ENCODE measurements around the gene NEAT1. TPM values are rescaled to one million over a fixed set of nuclear protein-coding genes. Genes with fewer than 3 reads are reported as not detected.

The NEAT1 gene
- total and polyA plus RNA-seq, 2 of the 8 experiments (the other 6 are each of a cell fraction or from before 2014, with no cell fraction given): 2.4 to 10.7 TPM

DNA sequence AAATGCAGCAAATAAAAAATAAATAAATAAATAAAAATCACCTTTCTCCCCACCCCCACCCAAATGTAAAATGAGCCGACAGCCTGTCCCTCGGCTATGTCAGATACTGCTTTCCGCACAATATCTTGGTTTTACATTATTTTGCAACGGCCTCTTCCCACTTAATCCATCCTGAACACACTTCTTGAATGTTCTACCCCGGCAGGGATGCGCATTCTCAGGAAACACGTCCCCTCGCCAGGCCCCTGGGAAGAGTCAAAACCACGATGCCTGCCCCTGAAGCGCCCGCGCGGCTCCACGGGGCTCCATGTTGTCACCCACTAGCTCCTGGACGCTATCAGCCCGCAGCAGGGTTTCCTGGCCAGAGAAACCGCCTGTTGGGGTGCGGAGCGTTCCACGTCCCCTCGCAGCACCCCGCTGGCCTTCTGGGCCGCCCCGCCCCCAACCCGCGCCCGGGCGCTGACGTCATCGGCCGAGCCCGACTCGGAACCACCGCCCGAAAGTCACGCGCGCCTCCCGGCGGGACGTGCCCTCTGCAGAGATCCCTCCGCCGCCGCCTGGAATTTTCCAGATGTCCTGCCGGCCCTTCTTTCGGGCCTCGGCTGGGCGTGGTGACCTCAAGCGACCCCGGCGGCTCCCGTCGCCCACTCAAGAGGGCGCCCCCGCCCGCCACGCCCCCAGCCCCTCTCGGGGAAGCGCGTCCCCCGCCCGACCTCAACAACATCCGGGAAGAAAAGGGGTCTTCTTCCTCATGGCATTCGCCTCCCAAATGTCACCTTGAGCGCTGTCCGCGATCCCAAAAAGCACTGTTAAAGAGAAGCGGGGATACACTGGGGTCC, 585 bp upstream of the NEAT1 start (continued):
- no peak for TF ChIP-seq SUZ12 (IDR thresholded peaks at IDR 0.05; ENCODE audit: low read length)
- TF ChIP-seq TBP (IDR thresholded peaks at IDR 0.05; ENCODE audit: low read depth, low read length): no peak
- TF ChIP-seq, protein P1, sequence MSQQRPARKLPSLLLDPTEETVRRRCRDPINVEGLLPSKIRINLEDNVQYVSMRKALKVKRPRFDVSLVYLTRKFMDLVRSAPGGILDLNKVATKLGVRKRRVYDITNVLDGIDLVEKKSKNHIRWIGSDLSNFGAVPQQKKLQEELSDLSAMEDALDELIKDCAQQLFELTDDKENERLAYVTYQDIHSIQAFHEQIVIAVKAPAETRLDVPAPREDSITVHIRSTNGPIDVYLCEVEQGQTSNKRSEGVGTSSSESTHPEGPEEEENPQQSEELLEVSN (IDR thresholded peaks at IDR 0.05): no peak; the same call in 1 of the 2 replicates
- TF ChIP-seq KDM4A (IDR thresholded peaks at IDR 0.05; ENCODE audit: low read depth, low read length, severe bottlenecking): peak; percentile 43
- peak; percentile 3; the same call in 1 of the 2 replicates for TF ChIP-seq CEBPB (IDR thresholded peaks at IDR 0.05; ENCODE audit: low read depth, low read length)
- no peak for TF ChIP-seq NANOG (IDR thresholded peaks at IDR 0.05; ENCODE audit: insufficient read depth, low read depth, low read length, poor library complexity, severe bottlenecking)
- TF ChIP-seq EP300 (IDR thresholded peaks at IDR 0.05; ENCODE audit: borderline replicate concordance in 1 of 2, low read depth in 2 of 2, low read length in 2 of 2): peak; percentile 53 to 93; a peak in 2 of 3 replicates
- TF ChIP-seq BRCA1 (IDR thresholded peaks at IDR 0.05; ENCODE audit: low read depth, low read length): no peak
- TF ChIP-seq JUN (IDR thresholded peaks at IDR 0.05; ENCODE audit: low read depth, low read length): 0 out of 2 replicates have a peak, but pooled peaks have one; percentile 46
- TF ChIP-seq EGR1 (IDR thresholded peaks at IDR 0.05; ENCODE audit: borderline replicate concordance, low read depth, low read length): 0 out of 2 replicates have a peak, but pooled peaks have one; percentile 33
- no peak for TF ChIP-seq RXRA (IDR thresholded peaks at IDR 0.05; ENCODE audit: insufficient read depth, low read depth, low read length)
- no peak for TF ChIP-seq YY1 (IDR thresholded peaks at IDR 0.05; ENCODE audit: low read depth, low read length)
- TF ChIP-seq POU5F1 (IDR thresholded peaks at IDR 0.05; ENCODE audit: low read depth, low read length): no peak
- no peak for TF ChIP-seq SIX5 (IDR thresholded peaks at IDR 0.05; ENCODE audit: low read depth, low read length)
- TF ChIP-seq, protein P2, sequence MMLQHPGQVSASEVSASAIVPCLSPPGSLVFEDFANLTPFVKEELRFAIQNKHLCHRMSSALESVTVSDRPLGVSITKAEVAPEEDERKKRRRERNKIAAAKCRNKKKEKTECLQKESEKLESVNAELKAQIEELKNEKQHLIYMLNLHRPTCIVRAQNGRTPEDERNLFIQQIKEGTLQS (IDR thresholded peaks at IDR 0.05; ENCODE audit: insufficient read depth, low read depth, low read length): 0 out of 2 replicates have a peak, but pooled peaks have one; percentile 38
- no peak for TF ChIP-seq ZNF274 (IDR thresholded peaks at IDR 0.05; ENCODE audit: borderline replicate concordance, extremely low read depth, low read length)
- TF ChIP-seq SP4 (IDR thresholded peaks at IDR 0.05; ENCODE audit: low read length): no peak
- TF ChIP-seq, protein P3, sequence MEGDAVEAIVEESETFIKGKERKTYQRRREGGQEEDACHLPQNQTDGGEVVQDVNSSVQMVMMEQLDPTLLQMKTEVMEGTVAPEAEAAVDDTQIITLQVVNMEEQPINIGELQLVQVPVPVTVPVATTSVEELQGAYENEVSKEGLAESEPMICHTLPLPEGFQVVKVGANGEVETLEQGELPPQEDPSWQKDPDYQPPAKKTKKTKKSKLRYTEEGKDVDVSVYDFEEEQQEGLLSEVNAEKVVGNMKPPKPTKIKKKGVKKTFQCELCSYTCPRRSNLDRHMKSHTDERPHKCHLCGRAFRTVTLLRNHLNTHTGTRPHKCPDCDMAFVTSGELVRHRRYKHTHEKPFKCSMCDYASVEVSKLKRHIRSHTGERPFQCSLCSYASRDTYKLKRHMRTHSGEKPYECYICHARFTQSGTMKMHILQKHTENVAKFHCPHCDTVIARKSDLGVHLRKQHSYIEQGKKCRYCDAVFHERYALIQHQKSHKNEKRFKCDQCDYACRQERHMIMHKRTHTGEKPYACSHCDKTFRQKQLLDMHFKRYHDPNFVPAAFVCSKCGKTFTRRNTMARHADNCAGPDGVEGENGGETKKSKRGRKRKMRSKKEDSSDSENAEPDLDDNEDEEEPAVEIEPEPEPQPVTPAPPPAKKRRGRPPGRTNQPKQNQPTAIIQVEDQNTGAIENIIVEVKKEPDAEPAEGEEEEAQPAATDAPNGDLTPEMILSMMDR (IDR thresholded peaks at IDR 0.05; ENCODE audit: control extremely low read depth in 1 of 3, insufficient read depth in 1 of 3, low read depth in 1 of 3, low read length in 3 of 3): no peak

All from H1 (cell line).